ENCODE results near the gene HES4.
A peak's percentile ranks its signal among the peaks of the same experiment; 100 is the strongest.
"Not testable (repeated sequence)": the region's sequence is repeated elsewhere in the genome, so short reads cannot be mapped to it uniquely, and the experiment has no call there.

The HES4 gene

DNA sequence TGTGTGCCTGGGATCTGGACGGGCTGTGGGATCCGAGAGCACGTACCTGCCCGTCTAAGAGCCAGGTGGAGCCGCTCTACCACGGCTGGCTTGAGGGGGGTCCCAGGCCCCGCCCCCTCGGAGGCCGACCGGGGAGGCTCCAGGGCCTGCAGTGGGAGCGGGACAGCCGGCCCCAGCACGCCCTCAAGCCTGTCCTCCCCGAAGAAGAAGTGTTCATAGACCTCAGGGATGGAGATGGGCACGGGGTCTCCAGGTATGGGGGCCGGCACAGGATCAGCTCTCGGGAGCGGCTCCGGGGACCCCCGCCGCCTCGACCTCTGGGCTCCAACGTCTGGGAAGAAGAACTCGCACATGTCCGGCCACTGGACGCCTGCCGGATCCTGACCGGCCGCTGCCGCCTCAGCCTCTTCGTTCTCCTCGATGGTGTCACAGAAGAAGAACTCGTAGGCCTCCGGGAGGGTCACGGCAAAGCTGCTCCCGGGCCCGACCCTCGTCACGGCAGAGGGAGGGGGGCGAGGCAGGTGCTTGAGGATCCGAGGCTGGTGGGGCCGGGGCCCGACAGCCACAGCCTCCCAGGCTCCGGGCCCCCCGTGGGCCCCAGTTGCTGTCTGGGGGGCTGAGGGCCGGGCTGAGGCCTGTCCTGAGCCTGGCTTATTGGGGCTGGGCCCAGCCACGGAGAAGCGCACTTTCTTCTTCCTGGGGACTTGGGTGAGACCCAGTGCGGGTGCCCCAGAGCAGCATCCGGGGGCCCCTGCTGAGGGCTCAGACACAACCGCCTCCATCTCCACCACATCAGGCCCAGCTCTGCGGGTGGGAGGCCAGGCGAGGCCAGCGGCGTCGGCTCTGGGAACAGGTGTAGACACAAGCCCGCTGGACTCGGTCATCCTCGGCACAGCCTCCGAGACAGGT is 20.8 kb downstream of the HES4 start:
- DNase-seq: no peak

DNA sequence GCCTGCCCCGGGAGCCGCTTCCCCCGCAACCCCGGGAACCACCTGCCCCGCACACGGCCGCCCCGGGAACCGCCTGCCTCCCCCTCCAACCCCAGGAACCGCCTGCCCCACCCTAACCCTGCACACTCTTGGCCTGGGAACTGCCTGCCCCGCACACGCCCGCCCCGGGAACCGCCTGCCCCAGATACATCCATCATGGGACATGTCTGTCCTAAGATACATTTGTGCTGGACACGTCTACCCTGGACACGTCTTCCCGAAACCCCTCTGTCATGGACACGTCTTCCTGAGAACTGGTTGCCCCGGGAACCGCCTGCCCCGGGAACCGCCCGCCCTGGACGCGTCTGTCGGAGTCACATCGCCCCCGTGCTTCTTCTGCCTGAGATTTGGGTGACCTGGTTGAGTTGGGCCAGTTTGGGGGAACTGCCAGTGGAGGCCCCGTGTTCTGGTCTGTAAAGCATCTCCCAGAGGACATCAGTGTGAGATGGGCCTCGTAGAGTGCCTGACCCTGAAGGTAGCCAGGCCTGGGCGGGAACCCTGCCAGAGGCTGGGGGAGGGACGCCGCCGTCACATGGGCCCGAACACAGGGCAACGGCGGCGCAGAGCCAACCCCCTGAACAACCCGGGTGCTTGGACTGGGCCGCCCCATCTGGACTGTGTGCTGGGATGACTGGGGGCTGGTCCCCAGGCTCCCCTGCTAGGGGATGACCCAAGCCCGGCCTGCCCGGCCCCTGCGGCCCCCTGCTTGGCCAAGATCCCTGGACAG is 21.6 kb downstream of the HES4 start:
- no peak for DNase-seq

DNA sequence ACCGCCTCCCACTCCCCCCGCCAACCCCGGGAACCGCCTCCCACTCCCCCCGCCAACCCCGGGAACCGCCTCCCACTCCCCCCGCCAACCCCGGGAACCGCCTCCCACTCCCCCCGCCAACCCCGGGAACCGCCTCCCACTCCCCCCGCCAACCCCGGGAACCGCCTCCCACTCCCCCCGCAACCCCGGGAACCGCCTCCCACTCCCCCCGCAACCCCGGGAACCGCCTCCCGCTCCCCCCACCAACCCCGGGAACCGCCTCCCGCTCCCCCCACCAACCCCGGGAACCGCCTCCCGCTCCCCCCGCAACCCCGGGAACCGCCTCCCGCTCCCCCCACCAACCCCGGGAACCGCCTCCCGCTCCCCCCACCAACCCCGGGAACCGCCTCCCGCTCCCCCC is 23.1 kb downstream of the HES4 start:
- not testable (repeated sequence) for DNase-seq

DNA sequence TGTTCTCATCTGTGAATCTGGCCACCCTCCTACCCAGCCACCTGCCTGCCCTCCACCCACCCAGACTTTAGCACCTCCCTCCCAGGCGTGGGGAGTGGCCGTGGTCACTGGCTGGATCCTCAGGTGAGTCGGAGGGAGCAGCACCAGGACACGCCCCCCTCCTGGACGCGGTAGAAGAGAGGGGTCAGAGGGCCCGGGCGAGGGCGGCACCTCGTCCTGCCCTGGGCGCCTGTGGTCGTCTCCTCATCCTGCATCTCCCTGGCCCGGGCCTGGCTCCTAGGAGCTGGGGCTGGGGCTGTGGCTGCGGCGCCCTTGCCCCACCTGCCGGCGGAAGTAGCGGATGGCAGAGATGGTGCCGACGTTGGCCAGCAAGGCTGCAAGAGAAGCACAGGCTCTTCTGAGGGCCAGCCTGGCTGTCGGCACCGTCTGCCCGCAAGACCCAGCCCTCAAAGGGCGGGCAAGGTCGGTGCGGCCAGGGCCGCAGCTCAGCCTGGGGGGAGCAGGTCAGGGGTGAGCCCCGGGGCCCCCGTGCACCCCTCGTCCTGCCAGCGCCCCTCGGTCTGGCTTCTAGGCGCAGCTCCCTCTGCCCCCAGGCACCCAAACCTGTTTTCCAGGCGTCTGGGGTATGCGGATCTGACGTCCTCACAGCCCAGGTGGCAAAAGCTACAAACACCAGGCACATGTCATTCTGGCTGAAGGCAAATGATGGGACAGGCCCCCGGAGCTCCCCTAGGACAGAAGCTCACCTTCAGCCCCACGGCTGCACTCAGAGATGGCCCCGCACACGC is 23.8 kb downstream of the HES4 start:
- peak; percentile 79 for DNase-seq

DNA sequence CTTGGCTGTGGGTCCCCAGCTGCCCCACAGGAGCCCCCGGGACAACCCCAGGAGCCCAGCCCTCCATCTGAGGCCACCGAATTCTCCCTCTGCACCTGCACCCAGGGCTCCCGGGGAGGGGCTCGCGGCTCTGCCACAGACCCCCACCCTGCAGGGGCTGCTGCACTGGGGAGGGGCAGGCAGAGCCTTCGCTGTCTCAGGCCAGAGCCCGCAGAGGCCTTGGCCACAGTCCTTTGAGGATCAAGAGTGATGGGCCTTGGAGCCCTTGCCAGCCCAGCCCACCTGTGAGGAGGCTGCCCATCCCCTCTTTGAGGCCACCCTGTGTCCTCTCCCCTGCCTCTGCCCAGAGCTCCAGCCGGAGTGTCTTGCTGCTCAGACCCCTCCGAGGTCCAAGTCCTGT is 24.5 kb downstream of the HES4 start:
- no peak for DNase-seq

GRCh38 chr1:974687-975328 is 25.1 kb downstream of the HES4 start:
- no peak for DNase-seq

DNA sequence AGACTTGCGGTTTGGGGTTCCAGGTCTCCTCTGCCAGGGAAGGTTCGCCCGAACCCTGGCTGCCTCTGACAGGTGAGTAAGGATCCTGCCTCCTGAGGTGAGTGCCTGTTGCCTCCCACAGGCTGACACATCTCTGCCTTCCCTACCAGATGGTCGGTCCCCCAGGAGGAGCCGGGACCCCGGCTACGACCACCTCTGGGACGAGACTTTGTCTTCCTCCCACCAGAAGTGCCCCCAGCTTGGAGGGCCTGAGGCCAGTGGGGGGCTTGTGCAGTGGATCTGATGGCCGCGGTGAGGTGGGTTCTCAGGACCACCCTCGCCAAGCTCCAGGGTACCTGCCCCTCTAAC is 25.6 kb downstream of the HES4 start:
- DNase-seq: no peak

- no peak for DNase-seq
Measured at GRCh38 chr1:973459-974292, 26.2 kb downstream of the HES4 start.

- no peak for DNase-seq
Measured at GRCh38 chr1:972726-973458, 27.0 kb downstream of the HES4 start.

GRCh38 chr1:971751-972506 is 28.0 kb downstream of the HES4 start:
- DNase-seq: no peak

- no peak for DNase-seq
Measured at GRCh38 chr1:970973-971730, 28.7 kb downstream of the HES4 start.

DNA sequence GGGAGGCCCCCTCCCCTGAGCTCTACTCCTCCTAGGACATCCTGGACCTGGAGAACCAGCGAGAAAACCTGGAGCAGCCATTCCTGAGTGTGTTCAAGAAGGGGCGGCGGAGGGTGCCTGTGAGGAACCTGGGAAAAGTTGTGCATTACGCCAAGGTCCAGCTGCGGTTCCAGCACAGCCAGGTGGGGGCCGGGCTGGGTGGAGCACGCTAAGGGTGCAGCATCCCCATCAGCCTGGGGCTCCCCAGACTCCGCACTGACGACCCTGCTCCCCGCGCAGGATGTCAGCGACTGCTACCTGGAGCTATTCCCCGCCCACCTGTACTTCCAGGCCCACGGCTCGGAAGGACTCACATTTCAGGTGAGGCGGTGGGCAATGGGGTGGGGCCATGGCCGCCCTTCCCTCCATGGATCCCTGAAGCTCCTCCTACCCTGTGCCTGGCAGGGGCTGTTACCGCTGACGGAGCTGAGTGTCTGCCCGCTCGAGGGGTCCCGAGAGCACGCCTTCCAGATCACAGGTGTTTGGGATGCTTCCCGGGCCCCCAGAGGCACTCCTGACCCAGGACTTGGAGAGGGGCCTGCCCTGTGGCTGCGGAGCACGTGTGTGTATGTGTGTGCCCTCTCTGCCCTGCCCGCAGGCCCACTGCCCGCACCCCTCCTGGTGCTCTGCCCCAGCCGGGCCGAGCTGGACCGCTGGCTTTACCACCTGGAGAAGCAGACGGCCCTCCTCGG is 29.5 kb downstream of the HES4 start:
- DNase-seq: no peak

DNA sequence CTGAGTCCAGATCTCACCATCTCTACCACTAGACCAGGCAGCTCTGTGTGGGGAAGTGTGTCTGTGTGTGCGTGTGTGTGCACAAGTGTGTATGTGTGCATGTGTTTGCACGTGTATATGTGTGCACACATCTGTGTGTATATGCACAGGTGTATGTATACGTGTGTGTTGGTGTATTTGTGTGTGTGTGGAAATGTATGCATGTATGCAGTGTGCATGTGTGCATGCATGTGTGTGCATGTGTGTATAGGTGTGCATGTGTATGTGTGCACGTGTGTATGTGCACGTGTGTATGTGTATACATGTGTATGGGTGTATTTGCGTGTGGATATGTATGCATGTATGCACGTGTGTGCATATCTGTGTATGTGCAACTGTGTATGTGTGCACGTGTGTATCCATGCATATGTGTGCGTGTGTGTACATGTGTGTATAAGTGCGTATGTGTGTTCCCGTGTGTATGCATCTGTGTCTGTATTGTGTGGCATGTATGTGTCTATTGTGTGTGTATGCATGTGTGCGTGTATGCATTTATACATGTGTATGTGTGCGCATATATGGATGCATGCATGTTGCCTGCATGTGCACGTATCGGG is 30.5 kb downstream of the HES4 start:
- no peak for DNase-seq

GRCh38 chr1:967466-968343 is 32.2 kb downstream of the HES4 start:
- no peak for DNase-seq

- peak; percentile 93 for DNase-seq
Measured at GRCh38 chr1:966704-967300, 33.1 kb downstream of the HES4 start.

DNA sequence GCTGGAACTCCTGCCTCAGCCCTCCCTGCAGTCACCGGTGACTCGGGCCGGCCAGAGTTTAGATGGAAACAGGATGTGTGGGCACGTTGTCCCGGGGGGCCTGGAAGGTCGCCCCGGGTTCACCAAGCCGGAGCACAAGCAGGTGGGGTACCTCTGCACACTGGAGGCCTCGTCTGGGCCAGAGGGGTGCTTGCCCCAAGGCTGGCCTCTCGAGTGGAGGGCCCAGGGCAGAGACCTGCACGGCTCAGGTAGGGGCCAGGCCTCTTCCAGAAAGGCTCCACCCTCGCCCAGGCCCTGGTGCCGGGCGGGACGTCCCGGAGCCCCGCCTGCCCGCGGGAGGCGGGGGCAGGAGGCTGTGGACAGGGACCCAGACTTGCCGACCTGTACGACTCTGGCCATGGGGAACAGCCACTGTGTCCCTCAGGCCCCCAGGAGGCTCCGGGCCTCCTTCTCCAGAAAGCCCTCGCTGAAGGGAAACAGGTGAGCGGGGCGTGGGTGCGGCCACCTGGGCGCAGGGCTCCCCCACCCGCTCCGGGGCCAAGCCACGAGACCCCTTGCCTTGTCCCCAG is 33.7 kb downstream of the HES4 start, which contains the start of gene PLEKHN1:
Gene PLEKHN1 (plus strand): TSS at position 348 of the 569 bp plus-strand sequence. CDS start 50 bp downstream, at position 398.
- peak; percentile 64 for DNase-seq
